B cell (primary cell): Measurements from ENCODE around the gene MIS18A. TPM values are rescaled to one million over a fixed set of nuclear protein-coding genes. Genes with fewer than 3 reads are reported as not detected.

ENCODE experiments used
- ATAC-seq: fragments of 200-7000 bp; cut with Tn5 transposase; one replicate; pipeline ENCODE4 v1.10.0; 2021; ENCODE audit warnings: low read depth, mild to moderate bottlenecking, moderate number of reproducible peaks, moderate library complexity
- CTCF ChIA-PET: fragments of 350-600 bp; sonication (Branson Sonifier 250); formaldehyde crosslinking; loops from one replicate; lab custom pipeline; 2021; ENCODE audit warnings: antibody characterized with exemption, inconsistent platforms; lab: Charles Lee
- POLR2A ChIA-PET: fragments of 350-600 bp; sonication (Branson Sonifier 250); formaldehyde crosslinking; loops from one replicate; lab custom pipeline; 2021; ENCODE audit warnings: antibody characterized with exemption; lab: Charles Lee
- DNase-seq: peaks from one replicate; pipeline ENCODE4 v3.0.0; 2013
- H2AFZ ChIP-seq: 2 replicates; pipeline ENCODE4 v1.6.1; 2012; ENCODE audit warnings: mild to moderate bottlenecking, low read depth, low read length; ENCODE audit not compliant: insufficient read depth, poor library complexity, severe bottlenecking
- H3K27ac ChIP-seq, 2 donors: 1 replicate in 1 of 2; 2 replicates in 1 of 2; pipeline ENCODE4 v1.5.1; 2012 to 2013; ENCODE audit warnings: low read length in 2 of 2, mild to moderate bottlenecking in 2 of 2, moderate library complexity in 1 of 2
- H3K27me3 ChIP-seq, 4 experiments: fragments of 200-600 bp in 1 of 4; sonication (generic) in 1 of 4; replicated peaks in 1 of 4; 1 replicate in 2 of 4; 2 replicates in 2 of 4; pipeline versions ENCODE4 v1.6.1 to v1.7.0; 2013 to 2016; ENCODE audit warnings: low read length in 3 of 4, mild to moderate bottlenecking in 2 of 4, mixed read lengths in 1 of 4, moderate library complexity in 1 of 4; ENCODE audit not compliant: insufficient read depth in 4 of 4, control insufficient read depth in 3 of 4; ENCODE audit errors: control extremely low read depth in 1 of 4
- H3K36me3 ChIP-seq, 2 experiments: replicated peaks in 1 of 2; 1 replicate in 1 of 2; 2 replicates in 1 of 2; pipeline versions ENCODE4 v1.6.1 to v1.7.1; 2013; ENCODE audit warnings: low read length in 1 of 2; ENCODE audit not compliant: insufficient read depth in 2 of 2, control insufficient read depth in 1 of 2; ENCODE audit errors: control extremely low read depth in 1 of 2, extremely low read depth in 1 of 2
- H3K4me1 ChIP-seq, 2 donors: fragments of 200-600 bp in 1 of 2; sonication (generic) in 1 of 2; 1 replicate in 1 of 2; 2 replicates in 1 of 2; pipeline versions ENCODE4 v1.5.1 to v1.6.1; 2013 to 2017; ENCODE audit warnings: low read length in 2 of 2; ENCODE audit not compliant: control insufficient read depth in 2 of 2, insufficient read depth in 2 of 2
- H3K4me2 ChIP-seq: replicated peaks from 2 replicates; pipeline ENCODE3; 2012; ENCODE audit warnings: mild to moderate bottlenecking, low read depth, low read length; ENCODE audit not compliant: poor library complexity, severe bottlenecking
- H3K4me3 ChIP-seq, 5 experiments: fragments of 200-600 bp in 1 of 5; sonication (generic) in 1 of 5; 1 replicate in 3 of 5; 2 replicates in 2 of 5; pipeline versions ENCODE4 v1.5.1 to v1.7.0; 2011 to 2016; ENCODE audit warnings: low read length in 4 of 5, mild to moderate bottlenecking in 4 of 5, low read depth in 2 of 5, control low read depth in 1 of 5, moderate library complexity in 1 of 5; ENCODE audit not compliant: insufficient read depth in 1 of 5; ENCODE audit errors: control extremely low read depth in 1 of 5, extremely low read depth in 1 of 5
- H3K79me2 ChIP-seq: fragments of 200-600 bp; sonication (generic); one replicate; pipeline ENCODE4 v1.6.0; 2016; ENCODE audit warnings: low read length; ENCODE audit not compliant: control insufficient read depth, insufficient read depth
- H3K9ac ChIP-seq: fragments of 200-600 bp; sonication (generic); 2 replicates; pipeline ENCODE4 v1.6.1; 2017; ENCODE audit warnings: mild to moderate bottlenecking, low read length, moderate library complexity
- H3K9me3 ChIP-seq, 3 donors: one replicate each; pipeline versions ENCODE4 v1.6.1 to v1.7.1; 2013; ENCODE audit warnings: low read length in 2 of 3; ENCODE audit not compliant: control insufficient read depth in 2 of 3, insufficient read depth in 1 of 3; ENCODE audit errors: control extremely low read depth in 1 of 3
- H4K20me1 ChIP-seq: 2 replicates; pipeline ENCODE4 v1.6.0; 2012; ENCODE audit warnings: mild to moderate bottlenecking, low read length; ENCODE audit not compliant: insufficient read depth, control insufficient read depth, poor library complexity, severe bottlenecking
- H3K27ac Mint-ChIP-seq: one replicate; pipeline ENCODE4 v1.8.0; 2021; ENCODE audit warnings: mixed read lengths
- H3K27me3 Mint-ChIP-seq: one replicate; pipeline ENCODE4 v1.8.0; 2021; ENCODE audit warnings: mixed read lengths
- H3K4me1 Mint-ChIP-seq: one replicate; pipeline ENCODE4 v1.8.0; 2021; ENCODE audit warnings: mixed read lengths
- H3K4me3 Mint-ChIP-seq: one replicate; pipeline ENCODE4 v1.8.0; 2021; ENCODE audit warnings: mixed read lengths
- H3K9me3 Mint-ChIP-seq: one replicate; pipeline ENCODE4 v1.8.0; 2022; ENCODE audit warnings: mixed read lengths; ENCODE audit not compliant: insufficient read depth
- EZH2 ChIP-seq: IDR thresholded peaks from 2 replicates; pipeline ENCODE4 v1.6.1; 2012; ENCODE audit warnings: borderline replicate concordance, low read depth, mild to moderate bottlenecking, moderate library complexity, low read length; ENCODE audit not compliant: insufficient read depth, poor library complexity, severe bottlenecking
- WGBS: methylation state at CpG from one replicate; pipeline ENCODE4 v1.1.5; 2013; ENCODE audit warnings: missing lambda C conversion rate; ENCODE audit not compliant: insufficient coverage; 5-methylcytosine and 5-hydroxymethylcytosine counted together
- intact Hi-C: fragments of 100-400 bp; cut with micrococcal nuclease; formaldehyde crosslinking; loops from one replicate; pipeline ENCODE4 v1.10.0; 2022
- polyA plus RNA-seq: library from polyadenylated mRNA; depleted of rRNA; stranded (reverse); fragments of >200 nt; gene quantifications from 2 replicates; pipeline ENCODE4 v1.2.3, GENCODE V29; 2012
- total RNA-seq, 2 donors: library from RNA; stranded (reverse); fragments of 120-200 nt in 1 of 2; gene quantifications; 1 replicate in 1 of 2; 2 replicates in 1 of 2; pipeline versions ENCODE4 v1.2.3 to v1.2.4, GENCODE V29; 2013 to 2022
- TF ChIP-seq, protein P1 (sequence below): fragments of 200-600 bp; IDR thresholded peaks from one replicate; pipeline ENCODE4 v1.8.0; 2022; ENCODE audit warnings: antibody characterized with exemption, mild to moderate bottlenecking

MIS18A gene
- total and polyA plus RNA-seq, 2 donors (not counting 1 experiment from before 2014, with no cell fraction given), result 4.0 to 10.4 TPM

DNA sequence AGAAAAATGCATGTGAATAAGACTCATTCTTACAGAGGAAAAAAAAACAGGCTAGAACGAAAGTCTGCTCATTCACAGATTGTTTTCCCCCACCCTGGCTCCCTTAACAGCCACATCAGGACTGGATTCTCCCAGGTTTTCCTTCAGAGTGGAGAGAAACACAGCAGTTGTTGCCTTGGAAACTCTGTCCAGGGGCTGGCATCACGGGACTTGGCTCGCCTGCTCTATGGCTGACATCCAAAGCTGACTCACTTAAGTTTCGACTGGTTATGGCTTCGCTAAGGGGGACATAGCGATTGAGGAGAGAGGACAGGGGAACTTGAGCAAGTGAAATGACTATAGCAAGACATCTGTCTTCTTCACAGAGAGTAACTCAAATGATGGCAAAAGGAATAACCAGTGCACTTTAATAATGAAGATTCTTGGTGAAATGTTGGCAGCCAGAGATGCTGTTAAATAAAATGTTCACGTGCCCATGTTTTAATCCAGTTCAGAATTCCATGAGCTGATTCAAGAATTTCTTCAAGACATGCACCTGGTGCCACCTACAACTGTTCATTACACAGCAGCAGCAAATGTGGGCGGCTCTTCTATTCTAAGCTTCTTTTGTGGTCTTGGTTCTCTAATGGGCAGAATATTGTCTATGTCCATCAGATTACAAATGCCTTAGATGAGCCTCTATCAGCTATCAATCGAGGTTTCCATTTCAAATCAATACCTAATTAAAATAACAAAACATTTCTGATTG, 21.8 kb downstream of the MIS18A start:
- no peak overlapping the region for H3K27ac ChIP-seq
- H3K36me3 ChIP-seq, result no peaks in the 10 kb centered on the region
- H3K9me3 Mint-ChIP-seq, result no peaks in the 10 kb centered on the region
- ATAC-seq (no peak), DNase-seq (no peak)
- intact Hi-C loops, result no loop called here
- no peaks in the 10 kb centered on the region for H3K79me2 ChIP-seq
- no peaks in the 10 kb centered on the region for H3K27me3 ChIP-seq
- POLR2A ChIA-PET, result no interaction called here
- no peak for TF ChIP-seq EZH2
- TF ChIP-seq, protein P1, sequence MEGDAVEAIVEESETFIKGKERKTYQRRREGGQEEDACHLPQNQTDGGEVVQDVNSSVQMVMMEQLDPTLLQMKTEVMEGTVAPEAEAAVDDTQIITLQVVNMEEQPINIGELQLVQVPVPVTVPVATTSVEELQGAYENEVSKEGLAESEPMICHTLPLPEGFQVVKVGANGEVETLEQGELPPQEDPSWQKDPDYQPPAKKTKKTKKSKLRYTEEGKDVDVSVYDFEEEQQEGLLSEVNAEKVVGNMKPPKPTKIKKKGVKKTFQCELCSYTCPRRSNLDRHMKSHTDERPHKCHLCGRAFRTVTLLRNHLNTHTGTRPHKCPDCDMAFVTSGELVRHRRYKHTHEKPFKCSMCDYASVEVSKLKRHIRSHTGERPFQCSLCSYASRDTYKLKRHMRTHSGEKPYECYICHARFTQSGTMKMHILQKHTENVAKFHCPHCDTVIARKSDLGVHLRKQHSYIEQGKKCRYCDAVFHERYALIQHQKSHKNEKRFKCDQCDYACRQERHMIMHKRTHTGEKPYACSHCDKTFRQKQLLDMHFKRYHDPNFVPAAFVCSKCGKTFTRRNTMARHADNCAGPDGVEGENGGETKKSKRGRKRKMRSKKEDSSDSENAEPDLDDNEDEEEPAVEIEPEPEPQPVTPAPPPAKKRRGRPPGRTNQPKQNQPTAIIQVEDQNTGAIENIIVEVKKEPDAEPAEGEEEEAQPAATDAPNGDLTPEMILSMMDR, result no peak
- 68% methylated on average over 6 of the region's 9 CpGs for WGBS
- peaks cover 2% of the 10 kb centered on the region for H3K4me1 Mint-ChIP-seq
- H3K4me3 Mint-ChIP-seq, result no peak overlapping the region
- H3K4me3 ChIP-seq, result no peak overlapping the region
- peaks cover 18% of the 10 kb centered on the region for H3K27me3 Mint-ChIP-seq
- no peaks in the 10 kb centered on the region for H4K20me1 ChIP-seq
- H3K9me3 ChIP-seq, result no peaks in the 10 kb centered on the region
- CTCF ChIA-PET, result interaction anchor here (2.2 to 2.4 kb wide), 3 partner anchors 471 to 1058 kb away, joined by 6 to 19 read pairs (median 13); no protein-coding TSS in a partner anchor
- H3K27ac Mint-ChIP-seq, result no peak overlapping the region
- no peaks in the 10 kb centered on the region for H3K4me1 ChIP-seq
- H3K9ac ChIP-seq, result no peak overlapping the region
- no peak overlapping the region for H3K4me2 ChIP-seq
- H2AFZ ChIP-seq, result no peak overlapping the region

GRCh38 chr21:32256251-32256650, 22.6 kb downstream of the MIS18A start:
- Histone ChIP-seq H4K20me1 (no peaks in the 10 kb centered on the region), H2AFZ (no peak overlapping the region), H3K27ac (no peak overlapping the region), H3K4me1 (no peaks in the 10 kb centered on the region), H3K4me3 (no peak overlapping the region), H3K27me3 (no peaks in the 10 kb centered on the region), H3K9me3 (no peaks in the 10 kb centered on the region), H3K36me3 (no peaks in the 10 kb centered on the region), H3K4me2 (no peak overlapping the region), H3K79me2 (no peaks in the 10 kb centered on the region), H3K9ac (no peak overlapping the region)
- TF ChIP-seq EZH2, result no peak
- TF ChIP-seq, protein P1, result no peak
- peaks cover 21% of the 10 kb centered on the region for H3K27me3 Mint-ChIP-seq
- peaks cover 2% of the 10 kb centered on the region for H3K4me1 Mint-ChIP-seq
- ChIA-PET CTCF (interaction anchor here (0.8 to 2.4 kb wide), 3 partner anchors 470 to 476 kb away, joined by 6 to 19 read pairs (median 13); no protein-coding TSS in a partner anchor), POLR2A (no interaction called here)
- H3K9me3 Mint-ChIP-seq, result peaks cover 5% of the 10 kb centered on the region
- intact Hi-C loops, result no loop called here
- DNase-seq (no peak), ATAC-seq (no peak)
- WGBS, result 79% methylated on average over 6 of the region's 12 CpGs
- no peak overlapping the region for H3K27ac Mint-ChIP-seq
- no peak overlapping the region for H3K4me3 Mint-ChIP-seq
